Stimulated activated CD8-positive, alpha-beta memory T cell treated with anti-CD3 and anti-CD28 coated beads, Interleukin-4, amount 100 ng/mL, for 1 hour (primary cell): Measurements from ENCODE around the gene POU2F1.
A peak's percentile ranks its signal among the peaks of the same experiment; 100 is the strongest.
"Not testable (repeated sequence)": the region's sequence is repeated elsewhere in the genome, so short reads cannot be mapped to it uniquely, and the experiment has no call there.

ENCODE experiments used
- DNase-seq, 2 donors: peaks; one replicate each; pipeline ENCODE4 v3.0.0-alpha.2; 2020; ENCODE audit warnings: low read depth in 2 of 2, low spot score in 1 of 2

POU2F1 gene

DNA sequence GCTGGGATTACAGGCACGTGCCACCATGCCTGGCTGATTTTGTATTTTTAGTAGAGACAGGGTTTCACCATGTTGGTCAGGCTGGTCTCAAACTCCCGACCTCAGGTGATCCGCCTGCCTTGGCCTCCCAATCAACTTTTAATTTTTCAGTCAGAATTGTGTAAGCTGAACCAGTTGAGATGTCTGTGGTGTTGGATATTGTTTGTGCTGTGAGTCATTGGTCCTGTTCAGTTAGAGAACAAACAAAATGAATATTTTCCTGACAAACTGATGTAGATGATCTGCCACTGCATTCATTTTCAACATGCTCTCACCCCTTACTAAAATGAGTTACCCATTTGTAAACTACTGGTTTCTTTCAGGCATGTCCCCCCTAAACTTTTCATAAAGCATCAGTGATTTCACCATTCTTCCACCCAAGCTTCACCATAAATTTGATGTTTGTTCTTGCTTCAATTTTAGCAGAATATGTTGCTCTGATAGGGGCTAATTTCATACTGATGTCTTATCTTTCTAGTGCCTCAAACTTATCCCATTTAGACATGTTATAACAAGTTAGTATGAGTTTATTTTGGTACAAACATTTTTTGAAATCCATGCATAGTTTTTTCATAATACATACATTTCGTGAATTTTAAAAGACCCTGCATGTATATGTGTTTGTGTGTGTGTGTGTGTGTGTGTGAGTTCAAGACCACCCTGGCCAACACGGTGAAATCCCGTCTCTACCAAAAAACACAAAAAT is 15.2 kb upstream of the POU2F1 start:
- not testable (repeated sequence) for DNase-seq

GRCh38 chr1:167206166-167206835 is 14.4 kb upstream of the POU2F1 start:
- DNase-seq: no peak

GRCh38 chr1:167207940-167208623 is 12.6 kb upstream of the POU2F1 start:
- DNase-seq: no peak

GRCh38 chr1:167208624-167208976 is 12.1 kb upstream of the POU2F1 start:
- DNase-seq: no peak

- no peak for DNase-seq
Measured at GRCh38 chr1:167209044-167209443, 11.6 kb upstream of the POU2F1 start.

- no peak for DNase-seq
Measured at GRCh38 chr1:167210966-167211674, 9.6 kb upstream of the POU2F1 start.

DNA sequence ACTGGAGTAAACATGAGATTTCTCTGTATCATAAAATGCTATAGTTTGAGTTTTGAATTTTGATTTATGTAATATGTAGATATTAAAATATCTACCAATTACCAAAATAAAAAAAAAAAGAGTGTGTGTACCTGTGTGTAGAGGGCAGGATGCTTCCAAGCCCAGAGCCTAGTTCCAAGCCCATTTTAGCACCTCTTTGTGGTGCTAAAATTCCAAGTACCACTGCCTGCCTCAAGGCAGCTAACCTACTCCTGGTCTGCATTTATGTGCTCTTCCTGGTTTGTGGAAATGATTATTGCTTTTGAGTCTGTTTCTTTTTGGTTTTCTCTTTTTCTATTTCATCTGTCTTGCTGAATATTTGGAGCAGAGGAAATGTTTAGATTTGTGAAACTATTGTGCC is 8.7 kb upstream of the POU2F1 start:
- no peak for DNase-seq

DNA sequence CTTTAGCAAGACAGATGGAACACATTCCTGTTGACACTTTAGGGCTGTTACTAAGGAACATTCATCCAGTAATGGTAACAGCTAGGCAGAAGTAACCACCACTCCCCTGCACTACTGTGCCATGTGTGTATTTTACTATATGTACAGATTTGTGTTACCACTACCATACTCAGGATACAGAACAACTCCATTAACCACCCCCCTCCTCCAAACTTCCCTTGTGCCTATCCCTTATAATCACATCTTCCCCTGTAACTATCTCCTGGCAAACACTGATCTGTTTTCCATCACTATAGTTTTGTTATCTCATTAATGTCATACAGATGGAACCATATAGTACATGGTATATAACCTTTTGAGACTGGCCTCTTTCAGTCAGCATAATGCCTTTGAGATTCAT is 3.9 kb upstream of the POU2F1 start:
- DNase-seq: no peak

DNA sequence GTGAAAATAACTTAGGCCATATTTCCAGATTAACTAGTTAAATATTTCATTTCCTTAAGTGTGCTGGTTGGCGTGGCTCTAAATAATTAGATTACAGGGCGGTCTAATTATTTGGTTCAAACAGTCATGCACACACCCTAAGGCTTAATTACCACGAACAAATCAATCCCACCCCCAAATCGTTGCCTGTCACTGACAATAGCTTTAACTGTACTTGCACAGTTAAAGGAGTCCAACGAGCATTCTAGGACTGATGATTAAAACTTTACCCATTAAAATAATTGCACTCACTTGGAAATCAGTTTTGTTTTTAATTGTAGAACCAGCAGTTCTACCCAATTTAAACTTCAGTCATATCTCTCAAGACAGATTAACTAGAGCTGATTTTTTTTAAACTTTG is 1.5 kb upstream of the POU2F1 start:
- DNase-seq: no peak

- DNase-seq: peak; percentile 72 to 75
Measured at GRCh38 chr1:167219646-167220536, 795 bp upstream of the POU2F1 start.

DNA sequence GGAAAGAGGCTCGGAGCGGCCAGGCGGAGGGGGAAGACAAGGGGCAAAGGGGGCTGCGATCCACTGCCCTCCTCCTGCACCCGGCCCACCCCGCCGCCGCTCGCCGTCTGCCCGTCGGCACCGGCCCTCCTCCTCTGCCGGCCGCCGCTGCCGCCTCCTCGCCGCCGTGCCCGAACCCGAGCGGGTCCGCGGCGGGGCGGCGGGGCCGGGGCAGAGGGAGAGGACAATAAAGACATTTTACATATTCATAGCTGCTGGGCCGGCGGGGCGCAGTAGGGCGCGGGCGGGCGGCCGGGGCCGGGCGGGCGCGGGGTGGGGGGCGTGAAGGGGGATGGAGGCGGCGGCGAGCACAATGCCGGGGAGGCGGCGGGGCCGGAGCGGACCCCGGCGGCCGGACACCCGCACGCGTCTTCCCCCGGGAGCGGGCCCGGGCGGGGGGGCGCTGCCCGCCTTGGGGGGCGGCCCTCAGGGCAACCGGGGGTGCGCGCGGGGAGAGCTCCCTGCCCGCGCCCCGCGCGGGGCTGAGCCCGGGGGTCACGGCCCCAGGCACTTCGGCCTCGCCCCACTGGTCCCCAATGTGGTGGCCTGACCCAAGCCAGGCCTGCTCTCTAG is 546 bp downstream of the POU2F1 start:
- no peak for DNase-seq

DNA sequence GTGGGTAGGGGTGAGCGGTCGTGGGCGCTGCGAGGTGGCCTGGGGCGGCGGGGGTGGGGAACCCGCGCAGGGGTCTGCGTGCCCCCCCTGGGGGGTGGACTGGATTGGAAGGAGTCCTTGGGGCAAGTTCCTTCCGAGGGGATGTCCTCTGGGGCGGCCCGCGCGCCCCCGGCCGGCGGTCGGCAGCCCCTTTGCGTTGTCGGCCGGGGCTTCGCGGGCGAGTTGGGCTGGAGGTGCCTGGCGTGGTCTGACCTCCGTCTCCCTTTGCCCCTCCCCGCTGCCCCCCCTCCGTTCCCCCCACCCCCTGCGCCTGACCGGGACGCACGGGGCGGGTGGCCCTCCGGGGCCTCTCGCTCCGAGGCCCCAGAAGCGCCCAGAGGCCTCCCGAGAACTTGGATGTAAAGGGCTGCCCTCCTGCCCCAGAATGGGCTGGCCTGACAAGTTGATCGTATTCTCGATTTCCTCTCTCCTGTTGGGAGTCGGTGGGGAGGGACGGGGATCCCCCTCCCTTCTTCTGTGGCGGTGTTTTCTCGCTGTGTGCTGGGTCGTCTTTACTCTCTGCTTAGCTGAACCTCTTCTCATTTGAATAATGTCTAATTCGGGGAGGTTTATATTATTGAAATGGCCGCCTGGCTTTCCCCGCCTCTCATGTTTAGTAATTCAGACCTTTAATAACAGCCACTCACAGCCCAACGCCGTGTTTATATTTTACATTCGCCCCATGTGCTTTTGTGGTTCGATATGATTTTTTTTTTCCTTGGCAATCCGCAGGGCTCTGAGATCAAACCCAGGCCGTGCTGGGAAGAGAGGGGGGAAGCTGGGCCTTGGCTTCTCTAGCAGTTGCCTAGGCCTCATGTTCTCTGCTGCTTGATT is 1.3 kb downstream of the POU2F1 start:
- DNase-seq: peak; percentile 31 to 42

- no peak for DNase-seq
Measured at GRCh38 chr1:167223144-167224103, 2.7 kb downstream of the POU2F1 start.

- DNase-seq: not testable (repeated sequence)
Measured at GRCh38 chr1:167224734-167225235, 4.1 kb downstream of the POU2F1 start.

GRCh38 chr1:167225920-167226319 is 5.2 kb downstream of the POU2F1 start:
- DNase-seq: no peak

DNA sequence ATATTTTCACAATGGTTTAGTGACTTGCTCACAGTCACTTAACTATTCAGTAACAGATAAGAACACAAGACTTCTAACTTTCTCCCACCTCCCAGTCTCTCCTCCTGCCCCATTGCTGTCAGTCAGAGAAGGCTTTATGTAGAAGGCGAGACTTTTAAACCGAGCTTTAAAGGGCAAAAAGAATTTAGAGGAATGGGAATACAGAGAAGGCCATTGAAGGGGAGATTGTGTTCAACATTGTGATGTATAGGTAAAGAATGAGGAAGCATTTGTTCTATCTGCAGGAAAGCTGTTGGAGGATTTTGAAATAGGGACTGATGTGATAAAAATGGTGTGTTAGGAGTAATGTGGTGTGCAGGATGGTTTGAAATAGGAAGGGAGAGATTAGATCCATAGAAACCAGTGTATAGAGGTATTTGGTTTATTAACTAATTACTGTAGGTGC is 7.3 kb downstream of the POU2F1 start:
- no peak for DNase-seq

DNA sequence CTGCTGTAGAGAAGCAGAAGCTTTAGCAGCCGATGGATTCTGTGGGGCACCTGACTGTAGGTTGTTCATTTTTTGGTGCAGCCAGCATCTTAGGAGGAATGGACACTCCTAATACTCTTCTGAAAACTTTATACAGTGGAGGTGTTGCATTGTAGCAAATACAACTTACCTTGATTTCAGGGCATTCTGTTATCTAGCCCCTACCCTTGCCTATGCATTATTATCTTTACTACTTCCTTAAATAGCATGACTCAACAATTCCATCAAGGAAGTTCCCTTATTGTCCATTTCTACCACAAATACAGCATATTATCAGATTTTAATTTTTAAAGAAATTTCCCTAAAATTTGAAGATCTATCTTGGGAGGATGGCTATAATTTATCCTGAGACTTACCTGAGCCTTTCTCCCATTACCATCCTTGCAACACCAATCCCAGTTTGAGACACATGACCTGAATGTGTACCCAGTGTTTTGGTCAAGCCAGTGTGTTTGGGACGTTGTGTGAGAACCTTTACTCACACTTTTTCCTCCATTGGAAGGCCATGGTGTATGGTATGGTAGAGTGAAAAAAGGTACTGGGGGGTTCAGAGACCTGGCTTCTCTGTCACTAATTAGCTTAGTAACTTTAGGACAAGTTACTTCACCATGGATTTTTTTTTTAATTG is 9.2 kb downstream of the POU2F1 start:
- DNase-seq: no peak
